Measurements from ENCODE around the gene GPAT3.
A peak's percentile ranks its signal among the peaks of the same experiment; 100 is the strongest.

The GPAT3 gene

GRCh38 chr4:83556006-83556707 lies 20.2 kb downstream of the GPAT3 start:
- ChIA-PET POLR2A (interaction anchor here (0.7 kb wide), 1 partner anchor 19 kb away, joined by 4 read pairs; no protein-coding TSS in a partner anchor), CTCF (interaction anchor here (0.8 to 1.0 kb wide), 2 partner anchors 47 to 89 kb away, joined by 3 read pairs; no protein-coding TSS in a partner anchor)
- no peak overlapping the region for H3K27ac ChIP-seq (ENCODE audit: extremely low read depth, low read depth, low read length)
- H3K4me1 ChIP-seq (ENCODE audit: control insufficient read depth, insufficient read depth, low read length) = 0 out of 2 replicates have a peak, but pooled peaks cover 5% of the 10 kb centered on the region
- H3K36me3 ChIP-seq (ENCODE audit: control insufficient read depth in 2 of 2, insufficient read depth in 1 of 2, low read length in 2 of 2) = no peaks in the 10 kb centered on the region
- H3K9me3 ChIP-seq (ENCODE audit: control insufficient read depth, insufficient read depth, low read depth, low read length) = no peaks in the 10 kb centered on the region
- no peak overlapping the region for H3K4me3 ChIP-seq (ENCODE audit: low read depth, low read length)
- TF ChIP-seq FEZF1 (tag by site-specific recombination; IDR thresholded peaks at IDR 0.05) = 0 out of 2 replicates have a peak, but pooled peaks have one; percentile 8
- TF ChIP-seq, protein P1, sequence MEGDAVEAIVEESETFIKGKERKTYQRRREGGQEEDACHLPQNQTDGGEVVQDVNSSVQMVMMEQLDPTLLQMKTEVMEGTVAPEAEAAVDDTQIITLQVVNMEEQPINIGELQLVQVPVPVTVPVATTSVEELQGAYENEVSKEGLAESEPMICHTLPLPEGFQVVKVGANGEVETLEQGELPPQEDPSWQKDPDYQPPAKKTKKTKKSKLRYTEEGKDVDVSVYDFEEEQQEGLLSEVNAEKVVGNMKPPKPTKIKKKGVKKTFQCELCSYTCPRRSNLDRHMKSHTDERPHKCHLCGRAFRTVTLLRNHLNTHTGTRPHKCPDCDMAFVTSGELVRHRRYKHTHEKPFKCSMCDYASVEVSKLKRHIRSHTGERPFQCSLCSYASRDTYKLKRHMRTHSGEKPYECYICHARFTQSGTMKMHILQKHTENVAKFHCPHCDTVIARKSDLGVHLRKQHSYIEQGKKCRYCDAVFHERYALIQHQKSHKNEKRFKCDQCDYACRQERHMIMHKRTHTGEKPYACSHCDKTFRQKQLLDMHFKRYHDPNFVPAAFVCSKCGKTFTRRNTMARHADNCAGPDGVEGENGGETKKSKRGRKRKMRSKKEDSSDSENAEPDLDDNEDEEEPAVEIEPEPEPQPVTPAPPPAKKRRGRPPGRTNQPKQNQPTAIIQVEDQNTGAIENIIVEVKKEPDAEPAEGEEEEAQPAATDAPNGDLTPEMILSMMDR (tag by site-specific recombination; IDR thresholded peaks at IDR 0.05) = no peak

DNA sequence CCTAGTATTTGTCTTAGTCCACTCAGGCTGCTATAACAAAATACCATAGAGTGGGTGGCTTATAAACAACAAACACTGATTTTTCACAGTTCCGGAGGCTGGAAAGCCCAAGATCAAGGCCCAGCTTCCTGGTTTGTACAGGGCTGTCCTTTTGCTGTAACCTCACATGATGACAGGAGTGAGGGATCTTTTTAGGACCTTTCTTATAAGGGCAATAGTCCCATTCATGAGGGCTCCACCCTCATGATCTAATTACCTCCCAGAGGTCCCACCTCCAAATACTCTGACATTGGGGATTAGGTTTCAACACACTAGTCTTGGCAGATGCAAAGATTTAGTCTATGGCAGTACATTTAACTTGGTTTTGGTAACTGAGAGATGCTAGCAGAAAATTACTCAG lies 20.9 kb downstream of the GPAT3 start:
- H3K36me3 ChIP-seq (ENCODE audit: control insufficient read depth in 2 of 2, insufficient read depth in 1 of 2, low read length in 2 of 2) = no peaks in the 10 kb centered on the region
- H3K4me1 ChIP-seq (ENCODE audit: control insufficient read depth, insufficient read depth, low read length) = 0 out of 2 replicates have a peak, but pooled peaks cover 5% of the 10 kb centered on the region
- TF ChIP-seq ZNF791 (tag by site-specific recombination; IDR thresholded peaks at IDR 0.05) = no peak
- TF ChIP-seq ZSCAN16 (tag by site-specific recombination; IDR thresholded peaks at IDR 0.05) = no peak
- TF ChIP-seq GLI2 (tag by site-specific recombination; IDR thresholded peaks at IDR 0.05; ENCODE audit: borderline replicate concordance, low read depth) = no peak
- no peak for TF ChIP-seq RBAK (tag by site-specific recombination; IDR thresholded peaks at IDR 0.05)
- TF ChIP-seq ZNF623 (tag by site-specific recombination; IDR thresholded peaks at IDR 0.05) = no peak
- TF ChIP-seq ZNF692 (tag by site-specific recombination; IDR thresholded peaks at IDR 0.05) = peak; percentile 72
- no peak for TF ChIP-seq ZBTB1 (tag by site-specific recombination; IDR thresholded peaks at IDR 0.05)
- TF ChIP-seq KLF1 (tag by site-specific recombination; IDR thresholded peaks at IDR 0.05) = 0 out of 2 replicates have a peak, but pooled peaks have one; percentile 20
- TF ChIP-seq ZNF223 (tag by site-specific recombination; IDR thresholded peaks at IDR 0.05) = no peak
- peak; percentile 83; the same call in 1 of the 2 replicates for TF ChIP-seq ZFP69B (tag by site-specific recombination; IDR thresholded peaks at IDR 0.05)
- peak; percentile 69; the same call in 1 of the 2 replicates for TF ChIP-seq MZF1 (tag by site-specific recombination; IDR thresholded peaks at IDR 0.05; ENCODE audit: borderline replicate concordance)
- no peak overlapping the region for H3K27ac ChIP-seq (ENCODE audit: extremely low read depth, low read depth, low read length)
- H3K9me3 ChIP-seq (ENCODE audit: control insufficient read depth, insufficient read depth, low read depth, low read length) = no peaks in the 10 kb centered on the region
- no peak overlapping the region for H3K4me3 ChIP-seq (ENCODE audit: low read depth, low read length)
- CTCF ChIA-PET = no interaction called here
- POLR2A ChIA-PET = interaction anchor here (0.7 kb wide), 1 partner anchor 20 kb away, joined by 4 read pairs; no protein-coding TSS in a partner anchor

GRCh38 chr4:83558059-83558653 lies 22.2 kb downstream of the GPAT3 start:
- TF ChIP-seq ZBTB20 (tag by site-specific recombination; IDR thresholded peaks at IDR 0.05) = no peak
- no peak for TF ChIP-seq ZNF623 (tag by site-specific recombination; IDR thresholded peaks at IDR 0.05)
- no peak for TF ChIP-seq ZNF658 (tag by site-specific recombination; IDR thresholded peaks at IDR 0.05)
- TF ChIP-seq ZBTB6 (tag by site-specific recombination; IDR thresholded peaks at IDR 0.05) = no peak
- TF ChIP-seq SCRT1 (tag by site-specific recombination; IDR thresholded peaks at IDR 0.05; ENCODE audit: borderline replicate concordance) = no peak
- no peak for TF ChIP-seq ZNF426 (tag by site-specific recombination; IDR thresholded peaks at IDR 0.05)
- TF ChIP-seq, protein P2, sequence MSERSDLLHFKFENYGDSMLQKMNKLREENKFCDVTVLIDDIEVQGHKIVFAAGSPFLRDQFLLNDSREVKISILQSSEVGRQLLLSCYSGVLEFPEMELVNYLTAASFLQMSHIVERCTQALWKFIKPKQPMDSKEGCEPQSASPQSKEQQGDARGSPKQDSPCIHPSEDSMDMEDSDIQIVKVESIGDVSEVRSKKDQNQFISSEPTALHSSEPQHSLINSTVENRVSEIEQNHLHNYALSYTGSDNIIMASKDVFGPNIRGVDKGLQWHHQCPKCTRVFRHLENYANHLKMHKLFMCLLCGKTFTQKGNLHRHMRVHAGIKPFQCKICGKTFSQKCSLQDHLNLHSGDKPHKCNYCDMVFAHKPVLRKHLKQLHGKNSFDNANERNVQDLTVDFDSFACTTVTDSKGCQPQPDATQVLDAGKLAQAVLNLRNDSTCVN (tag by site-specific recombination; optimal IDR thresholded peaks at IDR 0.05) = no peak
- TF ChIP-seq ZNF561 (tag by site-specific recombination; IDR thresholded peaks at IDR 0.05; ENCODE audit: borderline replicate concordance) = no peak
- TF ChIP-seq ZBTB48 (tag by site-specific recombination; IDR thresholded peaks at IDR 0.05) = no peak
- no peak for TF ChIP-seq ZNF350 (tag by site-specific recombination; IDR thresholded peaks at IDR 0.05)
- Histone ChIP-seq H3K27ac (ENCODE audit: extremely low read depth, low read depth, low read length) (no peak overlapping the region), H3K36me3 (ENCODE audit: control insufficient read depth in 2 of 2, insufficient read depth in 1 of 2, low read length in 2 of 2) (no peaks in the 10 kb centered on the region), H3K4me1 (ENCODE audit: control insufficient read depth, insufficient read depth, low read length) (0 out of 2 replicates have a peak, but pooled peaks cover 5% of the 10 kb centered on the region), H3K9me3 (ENCODE audit: control insufficient read depth, insufficient read depth, low read depth, low read length) (no peaks in the 10 kb centered on the region), H3K4me3 (ENCODE audit: low read depth, low read length) (no peak overlapping the region)
- CTCF ChIA-PET = interaction anchor here (0.6 kb wide), 2 partner anchors 21 to 1459 kb away, joined by 3 to 7 read pairs; no protein-coding TSS in a partner anchor
- POLR2A ChIA-PET = no interaction called here
